H9 (cell line): Measurements from ENCODE around the gene GRAP2. TPM values are rescaled to one million over a fixed set of nuclear protein-coding genes. Genes with fewer than 3 reads are reported as not detected.

Source experiments
- DNase-seq: peaks from one replicate; pipeline ENCODE4 v3.0.0-alpha.2; 2017
- H2AFZ ChIP-seq: one replicate; pipeline ENCODE4 v1.6.1; 2013; ENCODE audit warnings: mild to moderate bottlenecking, low read length, control low read depth, moderate library complexity
- H2AK5ac ChIP-seq: 2 replicates; pipeline ENCODE4 v1.6.1; 2013; ENCODE audit warnings: low read length, control low read depth, mixed read lengths; ENCODE audit not compliant: insufficient read length
- H2BK120ac ChIP-seq: one replicate; pipeline ENCODE4 v1.6.1; 2013; ENCODE audit warnings: low read depth, mild to moderate bottlenecking, low read length, control low read depth, inconsistent platforms; ENCODE audit not compliant: poor library complexity, severe bottlenecking
- H2BK12ac ChIP-seq: 2 replicates; pipeline ENCODE4 v1.6.1; 2013; ENCODE audit warnings: low read length, control low read depth, mixed read lengths, low read depth; ENCODE audit not compliant: insufficient read length
- H2BK15ac ChIP-seq: 2 replicates; pipeline ENCODE4 v1.6.1; 2013; ENCODE audit warnings: low read depth, low read length, control low read depth
- H2BK20ac ChIP-seq: one replicate; pipeline ENCODE4 v1.6.1; 2013; ENCODE audit warnings: low read depth, mild to moderate bottlenecking, low read length, control low read depth, inconsistent platforms; ENCODE audit not compliant: poor library complexity, severe bottlenecking
- H2BK5ac ChIP-seq: 2 replicates; pipeline ENCODE4 v1.6.1; 2013; ENCODE audit warnings: low read length, control low read depth, mixed read lengths; ENCODE audit not compliant: insufficient read length
- H3K14ac ChIP-seq: 2 replicates; pipeline ENCODE4 v1.6.1; 2013; ENCODE audit warnings: low read length, control low read depth; ENCODE audit not compliant: insufficient read depth
- H3K18ac ChIP-seq: 2 replicates; pipeline ENCODE4 v1.6.1; 2013; ENCODE audit warnings: low read depth, mild to moderate bottlenecking, mixed read lengths, low read length, control low read depth; ENCODE audit not compliant: insufficient read length
- H3K23ac ChIP-seq: 2 replicates; pipeline ENCODE4 v1.6.1; 2013; ENCODE audit warnings: low read length, control low read depth, mixed read lengths, low read depth; ENCODE audit not compliant: insufficient read length
- H3K23me2 ChIP-seq: 2 replicates; pipeline ENCODE4 v1.6.1; 2013; ENCODE audit warnings: low read depth, mild to moderate bottlenecking, mixed read lengths, low read length, control low read depth; ENCODE audit not compliant: insufficient read length, poor library complexity, severe bottlenecking
- H3K27ac ChIP-seq: 2 replicates; pipeline ENCODE4 v1.5.1; 2013; ENCODE audit warnings: low read length, control low read depth, mixed read lengths, low read depth; ENCODE audit not compliant: insufficient read length
- H3K27me3 ChIP-seq: 2 replicates; pipeline ENCODE4 v1.6.1; 2013; ENCODE audit warnings: low read length, control low read depth, inconsistent platforms; ENCODE audit not compliant: insufficient read depth
- H3K4ac ChIP-seq: 2 replicates; pipeline ENCODE4 v1.6.1; 2013; ENCODE audit warnings: low read depth, mild to moderate bottlenecking, control low read depth, inconsistent platforms, low read length, moderate library complexity
- H3K4me1 ChIP-seq: 2 replicates; pipeline ENCODE4 v1.6.1; 2013; ENCODE audit warnings: low read length, control low read depth, inconsistent platforms; ENCODE audit not compliant: insufficient read depth
- H3K4me2 ChIP-seq: 2 replicates; pipeline ENCODE4 v1.6.1; 2013; ENCODE audit warnings: low read length, control low read depth, mixed read lengths; ENCODE audit not compliant: insufficient read length, insufficient read depth
- H3K56ac ChIP-seq: 2 replicates; pipeline ENCODE4 v1.6.1; 2013; ENCODE audit warnings: low read depth, mild to moderate bottlenecking, mixed read lengths, low read length, control low read depth; ENCODE audit not compliant: insufficient read length
- H3K79me1 ChIP-seq: 2 replicates; pipeline ENCODE4 v1.6.1; 2013; ENCODE audit warnings: low read depth, mild to moderate bottlenecking, moderate library complexity, low read length, control low read depth, inconsistent platforms; ENCODE audit not compliant: insufficient read depth, poor library complexity, severe bottlenecking
- H3K79me2 ChIP-seq: 2 replicates; pipeline ENCODE4 v1.6.1; 2013; ENCODE audit warnings: low read length, control low read depth, inconsistent platforms; ENCODE audit not compliant: insufficient read depth
- H3K9ac ChIP-seq: 2 replicates; pipeline ENCODE4 v1.6.1; 2013; ENCODE audit warnings: low read length, control low read depth, mixed read lengths; ENCODE audit not compliant: insufficient read length; ENCODE audit errors: extremely low read depth
- H3K9me3 ChIP-seq: one replicate; pipeline ENCODE4 v1.6.1; 2013; ENCODE audit warnings: low read depth, low read length, inconsistent platforms; ENCODE audit not compliant: control insufficient read depth
- H3T11ph ChIP-seq: one replicate; pipeline ENCODE4 v1.6.1; 2013; ENCODE audit warnings: mild to moderate bottlenecking, low read length, control low read depth, inconsistent platforms
- H4K20me1 ChIP-seq: one replicate; pipeline ENCODE4 v1.6.1; 2013; ENCODE audit not compliant: control insufficient read depth, insufficient read length, insufficient read depth
- H4K5ac ChIP-seq: 2 replicates; pipeline ENCODE4 v1.6.1; 2013; ENCODE audit warnings: low read depth, mild to moderate bottlenecking, mixed read lengths, low read length, control low read depth; ENCODE audit not compliant: insufficient read length
- H4K8ac ChIP-seq: replicated peaks from 2 replicates; pipeline ENCODE4 v1.6.1; 2013; ENCODE audit warnings: low read length, control low read depth, mixed read lengths, low read depth; ENCODE audit not compliant: insufficient read length
- H4K91ac ChIP-seq: 2 replicates; pipeline ENCODE4 v1.6.1; 2013; ENCODE audit warnings: low read depth, mild to moderate bottlenecking, moderate library complexity, mixed read lengths, low read length, control low read depth; ENCODE audit not compliant: insufficient read length
- H3K27ac Mint-ChIP-seq, 3 experiments: 2 replicates in 2 of 3; 3 replicates in 1 of 3; pipeline ENCODE4 v1.8.0; 2020 to 2021; ENCODE audit warnings: mixed read lengths in 3 of 3, mild to moderate bottlenecking in 1 of 3, moderate library complexity in 1 of 3
- H3K27me3 Mint-ChIP-seq: 2 replicates; pipeline ENCODE4 v1.8.0; 2021; ENCODE audit warnings: low read depth, mild to moderate bottlenecking, moderate library complexity, mixed read lengths
- H3K36me3 Mint-ChIP-seq, 3 experiments: 2 replicates in 2 of 3; 3 replicates in 1 of 3; pipeline ENCODE4 v1.8.0; 2020 to 2021; ENCODE audit warnings: low read depth in 3 of 3, mixed read lengths in 3 of 3; ENCODE audit not compliant: insufficient read depth in 1 of 3
- H3K4me1 Mint-ChIP-seq, 2 experiments: 2 replicates each; pipeline ENCODE4 v1.8.0; 2020; ENCODE audit warnings: mixed read lengths in 2 of 2
- H3K4me3 Mint-ChIP-seq, 2 experiments: 2 replicates in 1 of 2; 3 replicates in 1 of 2; pipeline ENCODE4 v1.8.0; 2020 to 2021; ENCODE audit warnings: mild to moderate bottlenecking in 2 of 2, mixed read lengths in 2 of 2, moderate library complexity in 1 of 2
- H3K9me3 Mint-ChIP-seq, 2 experiments: 2 replicates in 1 of 2; 3 replicates in 1 of 2; pipeline ENCODE4 v1.8.0; 2020; ENCODE audit warnings: mild to moderate bottlenecking in 2 of 2, mixed read lengths in 2 of 2, moderate library complexity in 1 of 2
- WGBS: extraction: QIAGEN DNeasy Blood & Tissue Kit; methylation state at CpG from one replicate; pipeline ENCODE4 v1.1.7; 2013; ENCODE audit warnings: missing lambda C conversion rate, low lambda C conversion rate, mixed read lengths; ENCODE audit not compliant: insufficient read length; ENCODE audit errors: extremely low coverage; 5-methylcytosine and 5-hydroxymethylcytosine counted together
- total RNA-seq: library from RNA; stranded (reverse); gene quantifications from 2 replicates; pipeline ENCODE4 v1.2.1, GENCODE V29; 2021
- TF ChIP-seq, protein P1 (sequence below): fragments of 200-600 bp; sonication (generic); conservative IDR thresholded peaks from 3 replicates; pipeline ENCODE4 v1.8.0; 2021; ENCODE audit warnings: antibody characterized with exemption, mild to moderate bottlenecking

The GRAP2 gene
- total RNA-seq, 1 experiment from 2014 or later, result not detected

DNA sequence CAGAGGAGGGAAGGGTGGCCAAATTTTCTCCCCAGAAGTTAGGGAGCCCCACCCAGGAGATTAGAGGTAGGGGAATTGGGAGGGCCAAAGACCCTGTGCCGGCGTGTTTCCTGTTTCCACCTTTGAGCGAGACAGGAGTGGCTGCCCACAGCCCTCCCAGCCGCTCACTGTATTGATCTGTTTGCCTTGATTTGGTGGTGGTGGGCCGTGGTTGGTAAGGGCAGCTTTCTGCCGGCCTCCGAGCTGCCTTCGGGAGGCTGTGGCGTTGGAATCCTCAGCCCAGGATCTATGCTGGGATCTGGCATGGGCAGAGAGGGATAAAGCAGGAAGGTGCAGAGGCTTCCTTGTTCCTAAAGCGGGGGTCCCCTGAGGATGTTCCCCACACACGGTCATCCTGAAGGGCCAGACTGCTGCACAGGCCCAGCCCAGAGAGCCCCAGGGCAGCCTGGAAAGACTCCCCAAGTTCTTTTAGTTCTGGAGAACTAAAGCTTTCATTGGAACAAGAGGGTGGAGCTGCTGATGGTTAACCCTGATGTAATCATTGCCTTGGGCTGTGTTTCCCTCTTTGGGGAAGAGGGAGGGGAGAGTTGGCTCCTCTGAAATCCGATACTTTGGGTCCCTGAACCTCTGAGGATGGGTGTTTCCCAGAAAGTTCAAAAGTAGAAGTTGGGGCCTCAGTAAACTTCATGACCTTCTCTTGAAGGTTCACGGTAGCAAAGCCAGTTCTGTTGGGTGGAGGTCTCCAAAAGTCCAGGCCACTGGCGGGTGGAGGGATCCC lies 101.1 kb downstream of the GRAP2 start:
- no peak overlapping the region for H3K4me2 ChIP-seq
- H3K4me1 ChIP-seq, result peaks cover 11% of the 10 kb centered on the region
- H2BK15ac ChIP-seq, result no peak overlapping the region
- H4K20me1 ChIP-seq, result peaks cover 2% of the 10 kb centered on the region
- no peak overlapping the region for H3K27ac ChIP-seq
- peaks cover 3% of the 10 kb centered on the region for H3K23me2 ChIP-seq
- H3K79me2 ChIP-seq, result peaks cover 9% of the 10 kb centered on the region; the same call in 1 of the 2 replicates
- H3K9me3 Mint-ChIP-seq, result no peaks in the 10 kb centered on the region
- no peak overlapping the region for H3K18ac ChIP-seq
- no peak overlapping the region for H2AK5ac ChIP-seq
- H3K27me3 ChIP-seq, result no peaks in the 10 kb centered on the region
- no peak overlapping the region for H3K9ac ChIP-seq
- H4K91ac ChIP-seq, result no peak overlapping the region
- H2BK5ac ChIP-seq, result no peak overlapping the region
- peaks cover 6% of the 10 kb centered on the region for H3K79me1 ChIP-seq
- no CpG with 5 or more reads among the region's 14 CpGs for WGBS
- no peak for DNase-seq
- TF ChIP-seq, protein P1, sequence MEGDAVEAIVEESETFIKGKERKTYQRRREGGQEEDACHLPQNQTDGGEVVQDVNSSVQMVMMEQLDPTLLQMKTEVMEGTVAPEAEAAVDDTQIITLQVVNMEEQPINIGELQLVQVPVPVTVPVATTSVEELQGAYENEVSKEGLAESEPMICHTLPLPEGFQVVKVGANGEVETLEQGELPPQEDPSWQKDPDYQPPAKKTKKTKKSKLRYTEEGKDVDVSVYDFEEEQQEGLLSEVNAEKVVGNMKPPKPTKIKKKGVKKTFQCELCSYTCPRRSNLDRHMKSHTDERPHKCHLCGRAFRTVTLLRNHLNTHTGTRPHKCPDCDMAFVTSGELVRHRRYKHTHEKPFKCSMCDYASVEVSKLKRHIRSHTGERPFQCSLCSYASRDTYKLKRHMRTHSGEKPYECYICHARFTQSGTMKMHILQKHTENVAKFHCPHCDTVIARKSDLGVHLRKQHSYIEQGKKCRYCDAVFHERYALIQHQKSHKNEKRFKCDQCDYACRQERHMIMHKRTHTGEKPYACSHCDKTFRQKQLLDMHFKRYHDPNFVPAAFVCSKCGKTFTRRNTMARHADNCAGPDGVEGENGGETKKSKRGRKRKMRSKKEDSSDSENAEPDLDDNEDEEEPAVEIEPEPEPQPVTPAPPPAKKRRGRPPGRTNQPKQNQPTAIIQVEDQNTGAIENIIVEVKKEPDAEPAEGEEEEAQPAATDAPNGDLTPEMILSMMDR, result no peak
- no peak overlapping the region for H2BK12ac ChIP-seq
- H3K4ac ChIP-seq, result no peak overlapping the region
- H4K8ac ChIP-seq, result no peak overlapping the region
- no peaks in the 10 kb centered on the region for H3K9me3 ChIP-seq
- H3T11ph ChIP-seq, result no peak overlapping the region
- peak overlapping the region in 1 of 2 experiments; percentile 38; a peak in 2 of 5 replicates for H3K4me3 Mint-ChIP-seq
- peak overlapping the region in 2 of 3 experiments; percentile 80 to 93; a peak in 5 of 7 replicates for H3K27ac Mint-ChIP-seq
- H3K36me3 Mint-ChIP-seq, result peaks cover 10 to 15% (median 11%) of the 10 kb centered on the region in 3 experiments; a peak in 6 of 7 replicates
- H2BK20ac ChIP-seq, result no peak overlapping the region
- H3K14ac ChIP-seq, result peak overlapping the region; percentile 21; the same call in 1 of the 2 replicates
- H2BK120ac ChIP-seq, result no peak overlapping the region
- H3K27me3 Mint-ChIP-seq, result peaks cover 7% of the 10 kb centered on the region
- no peak overlapping the region for H2AFZ ChIP-seq
- no peak overlapping the region for H4K5ac ChIP-seq
- H3K4me1 Mint-ChIP-seq, result peaks cover 70 to 79% of the 10 kb centered on the region in 2 experiments
- H3K56ac ChIP-seq, result no peak overlapping the region
- H3K23ac ChIP-seq, result no peak overlapping the region
